RPMI7951 (cell line): ENCODE measurements around the gene HTR3A. TPM values are rescaled to one million over a fixed set of nuclear protein-coding genes. Genes with fewer than 3 reads are reported as not detected.

ENCODE experiments used
- DNase-seq: peaks from one replicate; pipeline ENCODE4 v3.0.0-alpha.2; 2012; ENCODE audit warnings: low read depth
- total RNA-seq: library from RNA; depleted of rRNA; stranded (reverse); fragments of >200 nt; shearing (Covaris generic); gene quantifications from 2 replicates; pipeline ENCODE4 v1.2.3, GENCODE V29; 2014; rRNA removed

HTR3A gene
- total RNA-seq, 1 experiment from 2014 or later = not detected

DNA sequence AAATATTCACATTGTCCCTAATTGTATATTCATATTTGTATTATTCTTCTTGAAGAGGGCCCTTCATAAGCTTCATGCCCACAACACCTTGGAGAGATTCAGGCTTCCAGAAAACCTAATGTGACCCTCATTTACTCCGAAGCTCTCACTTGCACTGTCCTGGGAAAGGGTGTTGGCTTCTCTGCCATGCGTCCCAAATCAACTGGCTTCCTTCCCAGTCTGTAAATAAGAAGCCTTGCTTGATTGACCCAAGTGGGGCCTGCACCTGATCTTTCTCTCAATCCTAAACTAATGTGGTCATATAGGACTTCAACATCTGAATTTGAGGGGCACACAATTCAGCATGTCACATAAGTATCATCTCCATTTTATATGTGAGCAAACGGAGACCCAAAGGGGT, 44.1 kb downstream of the HTR3A start:
- DNase-seq = no peak

DNA sequence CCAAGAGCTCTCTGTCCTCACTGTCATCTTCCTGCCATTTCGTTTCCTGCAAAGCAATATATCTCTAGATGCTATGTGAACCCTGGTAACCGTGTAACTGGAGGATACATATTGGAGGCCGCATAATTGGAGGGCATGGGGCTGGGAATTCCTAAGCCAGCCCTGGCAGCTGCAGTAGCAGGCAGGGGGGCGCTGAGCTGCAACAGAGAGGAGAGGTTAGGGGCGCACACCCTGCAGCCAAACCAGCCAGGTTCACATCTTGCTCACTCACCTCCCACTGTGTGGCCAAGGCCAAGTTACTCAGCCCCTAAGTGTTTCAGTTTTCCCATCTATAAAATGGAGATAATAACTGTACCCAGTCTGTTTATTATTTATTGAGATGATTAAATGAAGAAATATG, 44.7 kb downstream of the HTR3A start:
- DNase-seq = no peak

DNA sequence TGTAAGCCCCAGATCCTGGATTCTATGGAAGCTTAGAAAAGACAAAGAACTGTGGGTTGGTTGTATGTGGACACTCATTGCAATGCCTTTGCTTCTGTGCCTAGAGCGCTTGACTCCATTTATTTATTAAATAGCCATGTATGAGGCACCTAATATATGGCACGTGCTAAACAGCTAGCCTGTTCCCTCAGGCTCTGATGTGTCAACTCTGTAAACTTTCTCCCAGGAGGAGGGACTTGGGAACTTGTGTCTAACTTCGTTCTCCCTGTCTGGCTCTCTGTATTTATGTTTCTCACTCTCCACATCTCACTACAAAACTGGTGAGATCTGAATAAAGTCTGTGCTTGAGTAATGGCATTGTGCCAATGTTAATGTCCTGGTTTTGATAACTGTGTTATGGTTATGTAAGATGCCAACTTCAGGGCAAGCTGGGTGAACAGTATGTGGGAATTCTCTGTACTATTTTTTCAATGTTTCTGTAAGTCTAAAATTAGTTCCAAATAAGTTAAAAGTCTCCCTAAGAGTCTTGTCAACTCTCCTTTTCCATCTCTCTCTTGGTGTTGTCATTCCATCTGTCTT, 50.5 kb downstream of the HTR3A start:
- no peak for DNase-seq

DNA sequence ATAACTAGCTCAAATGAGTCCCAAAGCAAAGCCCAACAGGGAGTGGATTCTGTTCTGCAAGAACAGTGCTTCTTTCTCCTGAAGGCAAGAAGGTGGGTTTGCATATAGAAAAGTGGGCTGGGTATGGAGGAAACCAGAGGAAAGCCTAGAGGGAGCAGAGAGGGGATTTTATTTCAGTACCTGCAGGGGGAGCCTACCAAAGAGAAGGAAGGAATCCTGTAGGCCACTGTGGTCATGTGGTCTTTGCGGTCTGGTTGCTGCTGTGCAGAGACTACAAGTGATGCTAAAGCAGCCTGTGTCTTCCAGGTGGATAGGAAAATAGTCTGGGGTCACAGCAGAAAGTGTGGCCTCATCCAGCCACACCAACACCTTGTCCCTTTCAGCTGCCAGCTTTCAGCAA, 51.4 kb downstream of the HTR3A start:
- peak; percentile 35 for DNase-seq

DNA sequence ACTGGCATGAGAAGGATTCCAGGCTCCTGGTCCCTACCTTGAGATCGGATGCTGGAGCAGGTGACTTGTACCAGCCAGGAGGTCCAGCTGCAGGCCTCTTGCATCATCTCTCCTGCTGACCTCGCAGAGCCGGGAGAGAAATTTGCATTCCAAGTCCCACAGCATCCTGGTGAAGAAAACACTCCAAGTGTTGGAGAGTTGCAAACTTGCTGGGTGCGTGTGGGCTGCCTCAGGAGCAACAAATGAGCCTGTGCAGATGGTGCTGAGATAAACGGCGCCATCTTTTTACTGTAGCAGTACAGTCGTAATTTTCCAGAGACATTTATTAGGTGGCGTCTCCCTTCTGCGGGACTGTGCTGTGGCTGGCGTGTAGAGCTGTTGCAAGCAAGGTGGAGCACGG, 52.5 kb downstream of the HTR3A start:
- no peak for DNase-seq

GRCh38 chr11:114027926-114028325, 53.0 kb downstream of the HTR3A start:
- no peak for DNase-seq

DNA sequence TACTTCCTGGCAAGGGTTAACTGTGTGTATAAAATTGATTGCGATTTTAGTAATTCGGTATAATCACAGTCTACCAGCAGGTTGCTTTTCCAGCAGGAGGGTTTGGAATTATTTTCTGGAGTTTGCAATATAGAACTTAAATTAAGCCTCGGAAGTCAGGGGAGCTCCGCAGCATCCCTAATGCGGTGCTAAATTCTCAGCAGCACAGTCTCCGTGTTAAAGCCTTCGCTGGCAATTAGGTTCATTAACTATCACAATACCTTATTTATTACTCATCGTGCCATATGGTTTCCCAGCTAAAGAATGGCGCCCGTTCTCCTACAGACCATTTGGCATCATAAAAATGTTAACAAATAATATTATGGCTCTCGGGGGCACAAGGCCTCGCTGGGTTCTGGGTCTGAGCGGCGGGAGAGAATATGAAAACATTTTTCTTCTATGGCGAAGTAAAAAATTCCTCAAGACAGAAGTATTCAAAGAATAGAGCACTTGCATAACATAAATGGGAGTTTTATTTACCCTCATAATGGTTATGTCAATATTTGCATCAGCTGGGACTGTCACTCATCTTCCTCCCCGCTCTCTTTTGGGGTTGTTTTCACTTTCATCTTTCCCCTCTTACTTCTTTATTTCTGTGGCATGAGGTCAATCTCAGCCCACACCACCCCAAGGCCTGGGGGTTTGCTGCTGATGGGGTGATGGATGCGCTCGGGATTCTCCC, 56.5 kb downstream of the HTR3A start:
- no peak for DNase-seq

DNA sequence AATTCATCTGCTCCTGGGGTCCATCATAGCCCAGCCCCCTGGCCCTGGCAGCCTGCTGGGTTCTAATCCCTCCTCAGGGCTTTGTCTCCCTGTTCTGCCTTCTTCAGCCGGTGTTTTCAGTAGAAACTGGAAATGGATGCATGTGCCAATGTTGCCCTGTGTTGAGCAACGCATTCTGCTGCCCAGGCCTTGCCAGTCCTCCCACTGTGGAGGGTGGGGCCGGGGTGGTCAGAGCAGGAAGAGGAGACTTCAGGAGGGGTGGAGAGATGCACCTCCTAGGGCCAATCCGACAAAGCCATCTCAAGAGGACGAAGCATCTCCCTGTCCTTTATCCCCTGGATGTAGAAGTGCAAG, 57.0 kb downstream of the HTR3A start:
- DNase-seq = no peak

- DNase-seq = no peak
Measured at GRCh38 chr11:114033066-114033465, 58.2 kb downstream of the HTR3A start.

DNA sequence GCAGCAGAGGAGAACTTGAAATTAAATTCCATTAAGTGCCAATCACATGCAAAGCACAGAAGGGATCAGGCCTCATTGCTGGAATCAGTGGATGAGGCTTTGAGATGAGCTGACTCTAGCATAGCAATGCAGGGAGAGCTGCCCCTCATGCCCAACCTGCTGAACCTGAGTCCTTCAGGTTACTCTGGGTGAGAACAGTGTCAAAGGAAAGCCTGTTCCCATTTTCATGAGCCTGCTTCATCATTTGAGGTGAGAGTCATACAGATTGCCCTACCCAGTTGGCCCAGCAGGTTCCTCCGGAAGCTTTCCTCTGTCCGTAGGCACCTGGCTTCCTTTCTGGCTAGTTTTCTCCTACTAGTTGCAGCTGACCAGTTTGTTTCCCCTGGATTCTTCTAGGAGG, 58.7 kb downstream of the HTR3A start:
- no peak for DNase-seq

- DNase-seq = no peak
Measured at GRCh38 chr11:114034956-114035355, 60.0 kb downstream of the HTR3A start.

DNA sequence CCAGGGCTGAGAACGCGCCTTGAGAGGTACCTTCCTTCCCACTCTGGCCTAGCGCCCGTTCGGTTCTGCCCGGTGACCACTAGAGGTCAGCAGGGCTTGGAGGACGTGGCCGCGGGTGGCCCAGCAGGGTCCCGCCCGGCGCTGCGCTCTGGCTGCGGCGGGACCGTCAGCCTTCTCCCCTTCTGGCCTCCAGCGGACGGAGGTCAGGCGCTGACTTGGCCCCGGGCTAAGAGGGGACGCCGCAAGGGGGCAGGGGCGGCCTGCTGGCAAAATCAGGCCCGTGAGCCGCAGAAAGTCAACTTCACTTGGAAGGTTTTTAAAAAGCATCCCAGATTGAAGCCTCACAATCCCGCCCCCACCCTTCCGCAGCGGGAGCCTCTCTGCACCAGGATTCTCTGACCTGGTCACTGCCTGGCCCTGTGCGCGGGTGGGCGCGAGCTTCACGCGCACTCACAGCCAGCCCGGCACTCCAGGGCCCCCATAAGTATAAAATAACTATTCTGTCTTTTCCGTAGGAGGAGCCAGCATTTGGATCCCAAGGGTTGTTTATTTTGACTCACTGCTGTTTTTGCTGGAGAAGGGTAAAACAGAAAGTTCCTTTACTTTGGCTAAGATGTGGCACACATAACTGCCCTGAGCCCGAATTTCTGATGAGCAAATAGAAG, 61.4 kb downstream of the HTR3A start:
- DNase-seq = peak; percentile 53

- DNase-seq = no peak
Measured at GRCh38 chr11:114036958-114037357, 62.0 kb downstream of the HTR3A start.

- no peak for DNase-seq
Measured at GRCh38 chr11:114039551-114039950, 64.6 kb downstream of the HTR3A start.

Other genes starting within 250 kb of the HTR3A start
- 39.4 and 46.1 TPM in 2 replicates for gene ZW10, start 201.4 kb upstream of the HTR3A start, total RNA-seq
- gene CLDN25, start 195.3 kb upstream of the HTR3A start, total RNA-seq = not detected in 2 replicates
- 44.0 and 51.2 TPM in 2 replicates for gene USP28, start 99.5 kb upstream of the HTR3A start, total RNA-seq
- gene HTR3B, start 70.3 kb upstream of the HTR3A start, total RNA-seq = not detected in 2 replicates
- not detected in 2 replicates for gene ZBTB16, start 84.6 kb downstream of the HTR3A start, total RNA-seq